WTC11 (cell line): Measurements from ENCODE around the gene THBS3. TPM values are rescaled to one million over a fixed set of nuclear protein-coding genes. Genes with fewer than 3 reads are reported as not detected.

Experiments used
- ATF3 ChIP-seq: sonication (generic); formaldehyde crosslinking; conservative IDR thresholded peaks from 2 replicates; pipeline ENCODE4 v1.8.1; 2022; ENCODE audit warnings: mild to moderate bottlenecking, missing genetic modification reagents
- CBFB ChIP-seq: sonication (generic); formaldehyde crosslinking; IDR thresholded peaks from 2 replicates; pipeline ENCODE4 v1.8.1; 2022; ENCODE audit warnings: mild to moderate bottlenecking, low read depth, missing genetic modification reagents
- E2F1 ChIP-seq: sonication (generic); formaldehyde crosslinking; IDR thresholded peaks from 2 replicates; pipeline ENCODE4 v1.8.0; 2022; ENCODE audit warnings: mild to moderate bottlenecking, missing genetic modification reagents
- E2F4 ChIP-seq: sonication (generic); formaldehyde crosslinking; IDR thresholded peaks from 2 replicates; pipeline ENCODE4 v1.8.1; 2022; ENCODE audit warnings: low read depth, mild to moderate bottlenecking, moderate library complexity, missing genetic modification reagents, borderline replicate concordance
- E2F5 ChIP-seq: sonication (generic); formaldehyde crosslinking; IDR thresholded peaks from 2 replicates; pipeline ENCODE4 v1.8.1; 2022; ENCODE audit warnings: mild to moderate bottlenecking, moderate library complexity, missing genetic modification reagents
- ELF4 ChIP-seq: sonication (generic); formaldehyde crosslinking; IDR thresholded peaks from 2 replicates; pipeline ENCODE4 v1.8.1; 2022; ENCODE audit warnings: low read depth, mild to moderate bottlenecking, moderate library complexity, missing genetic modification reagents
- ETV6 ChIP-seq: sonication (generic); formaldehyde crosslinking; IDR thresholded peaks from 2 replicates; pipeline ENCODE4 v1.8.1; 2022; ENCODE audit warnings: mild to moderate bottlenecking, missing genetic modification reagents
- FOXK1 ChIP-seq: sonication (generic); formaldehyde crosslinking; IDR thresholded peaks from 2 replicates; pipeline ENCODE4 v1.8.0; 2022; ENCODE audit warnings: mild to moderate bottlenecking, moderate library complexity, missing genetic modification reagents
- GABPB1 ChIP-seq: sonication (generic); formaldehyde crosslinking; IDR thresholded peaks from 2 replicates; pipeline ENCODE4 v1.8.1; 2023; ENCODE audit warnings: mild to moderate bottlenecking, missing genetic modification reagents
- GRHL2 ChIP-seq: fragments of 250-450 bp; sonication (Bioruptor Pico); IDR thresholded peaks from 2 replicates; pipeline ENCODE4 v1.8.0; 2022; ENCODE audit warnings: mild to moderate bottlenecking, moderate library complexity; ENCODE audit not compliant: insufficient replicate concordance, severe bottlenecking
- GTF2I ChIP-seq: fragments of 250-450 bp; sonication (Bioruptor Pico); conservative IDR thresholded peaks from 2 replicates; pipeline ENCODE4 v1.4.0; 2021; ENCODE audit warnings: mild to moderate bottlenecking
- IRF2 ChIP-seq: sonication (generic); formaldehyde crosslinking; IDR thresholded peaks from 2 replicates; pipeline ENCODE4 v1.8.0; 2022; ENCODE audit warnings: low read depth, missing genetic modification reagents, borderline replicate concordance
- MAX ChIP-seq: sonication (generic); formaldehyde crosslinking; IDR thresholded peaks from 2 replicates; pipeline ENCODE4 v1.8.0; 2022; ENCODE audit warnings: mild to moderate bottlenecking, missing genetic modification reagents
- MYBL2 ChIP-seq: sonication (generic); formaldehyde crosslinking; IDR thresholded peaks from 2 replicates; pipeline ENCODE4 v1.8.1; 2023; ENCODE audit warnings: mild to moderate bottlenecking, moderate library complexity, missing genetic modification reagents
- NR1H2 ChIP-seq: sonication (generic); formaldehyde crosslinking; IDR thresholded peaks from 2 replicates; pipeline ENCODE4 v1.9.0; 2021; ENCODE audit warnings: mild to moderate bottlenecking, moderate library complexity, missing genetic modification reagents
- PREB ChIP-seq: sonication (generic); formaldehyde crosslinking; IDR thresholded peaks from 2 replicates; pipeline ENCODE4 v1.8.1; 2022; ENCODE audit warnings: mild to moderate bottlenecking, missing genetic modification reagents, moderate library complexity, borderline replicate concordance
- RELA ChIP-seq: sonication (generic); formaldehyde crosslinking; IDR thresholded peaks from 2 replicates; pipeline ENCODE4 v1.8.1; 2022; ENCODE audit warnings: missing genetic modification reagents, mild to moderate bottlenecking, borderline replicate concordance
- SOX15 ChIP-seq: fragments of 250-450 bp; sonication (Bioruptor Pico); IDR thresholded peaks from 2 replicates; pipeline ENCODE4 v1.9.0; 2021; ENCODE audit warnings: mild to moderate bottlenecking
- SP1 ChIP-seq: sonication (generic); formaldehyde crosslinking; conservative IDR thresholded peaks from 2 replicates; pipeline ENCODE4 v1.8.1; 2022; ENCODE audit warnings: missing genetic modification reagents
- STAT6 ChIP-seq: sonication (generic); formaldehyde crosslinking; conservative IDR thresholded peaks from 2 replicates; pipeline ENCODE4 v1.8.1; 2023; ENCODE audit warnings: mild to moderate bottlenecking, low read depth, missing genetic modification reagents, moderate library complexity
- ZNF138 ChIP-seq: sonication (generic); formaldehyde crosslinking; conservative IDR thresholded peaks from 2 replicates; pipeline ENCODE4 v1.8.1; 2022; ENCODE audit warnings: mild to moderate bottlenecking, moderate library complexity, missing genetic modification reagents
- ZNF232 ChIP-seq: sonication (generic); formaldehyde crosslinking; IDR thresholded peaks from 2 replicates; pipeline ENCODE4 v1.8.0; 2022; ENCODE audit warnings: mild to moderate bottlenecking, missing genetic modification reagents
- total RNA-seq: library from RNA; stranded (reverse); gene quantifications from 3 replicates; pipeline ENCODE4 v1.2.3, GENCODE V29; 2021
- TF ChIP-seq, protein P1 (sequence below): sonication (generic); formaldehyde crosslinking; IDR thresholded peaks from 2 replicates; pipeline ENCODE4 v1.8.0; 2023; ENCODE audit warnings: missing genetic modification reagents, mild to moderate bottlenecking, borderline replicate concordance

Gene THBS3
- total RNA-seq, 1 experiment from 2014 or later = 5.3 TPM

- TF ChIP-seq FOXK1 (CRISPR knock-in tag) = peak; percentile 63
- TF ChIP-seq ETV6 (CRISPR knock-in tag) = peak; percentile 75; the same call in 1 of the 2 replicates
- no peak for TF ChIP-seq GTF2I (CRISPR knock-in tag)
- TF ChIP-seq GRHL2 (CRISPR knock-in tag) = no peak
- 0 out of 2 replicates have a peak, but pooled peaks have one; percentile 31 for TF ChIP-seq ZNF232
- peak; percentile 38; the same call in 1 of the 2 replicates for TF ChIP-seq GABPB1 (CRISPR knock-in tag)
- no peak for TF ChIP-seq ELF4
- no peak for TF ChIP-seq E2F4
- TF ChIP-seq PREB (CRISPR knock-in tag) = no peak
- 0 out of 2 replicates have a peak, but pooled peaks have one; percentile 16 for TF ChIP-seq CBFB (CRISPR knock-in tag)
- TF ChIP-seq E2F1 (CRISPR knock-in tag) = no peak
- no peak for TF ChIP-seq NR1H2
- TF ChIP-seq RELA = no peak
- no peak for TF ChIP-seq E2F5 (CRISPR knock-in tag)
- TF ChIP-seq MAX (CRISPR knock-in tag) = 0 out of 2 replicates have a peak, but pooled peaks have one; percentile 51
- TF ChIP-seq, protein P1, sequence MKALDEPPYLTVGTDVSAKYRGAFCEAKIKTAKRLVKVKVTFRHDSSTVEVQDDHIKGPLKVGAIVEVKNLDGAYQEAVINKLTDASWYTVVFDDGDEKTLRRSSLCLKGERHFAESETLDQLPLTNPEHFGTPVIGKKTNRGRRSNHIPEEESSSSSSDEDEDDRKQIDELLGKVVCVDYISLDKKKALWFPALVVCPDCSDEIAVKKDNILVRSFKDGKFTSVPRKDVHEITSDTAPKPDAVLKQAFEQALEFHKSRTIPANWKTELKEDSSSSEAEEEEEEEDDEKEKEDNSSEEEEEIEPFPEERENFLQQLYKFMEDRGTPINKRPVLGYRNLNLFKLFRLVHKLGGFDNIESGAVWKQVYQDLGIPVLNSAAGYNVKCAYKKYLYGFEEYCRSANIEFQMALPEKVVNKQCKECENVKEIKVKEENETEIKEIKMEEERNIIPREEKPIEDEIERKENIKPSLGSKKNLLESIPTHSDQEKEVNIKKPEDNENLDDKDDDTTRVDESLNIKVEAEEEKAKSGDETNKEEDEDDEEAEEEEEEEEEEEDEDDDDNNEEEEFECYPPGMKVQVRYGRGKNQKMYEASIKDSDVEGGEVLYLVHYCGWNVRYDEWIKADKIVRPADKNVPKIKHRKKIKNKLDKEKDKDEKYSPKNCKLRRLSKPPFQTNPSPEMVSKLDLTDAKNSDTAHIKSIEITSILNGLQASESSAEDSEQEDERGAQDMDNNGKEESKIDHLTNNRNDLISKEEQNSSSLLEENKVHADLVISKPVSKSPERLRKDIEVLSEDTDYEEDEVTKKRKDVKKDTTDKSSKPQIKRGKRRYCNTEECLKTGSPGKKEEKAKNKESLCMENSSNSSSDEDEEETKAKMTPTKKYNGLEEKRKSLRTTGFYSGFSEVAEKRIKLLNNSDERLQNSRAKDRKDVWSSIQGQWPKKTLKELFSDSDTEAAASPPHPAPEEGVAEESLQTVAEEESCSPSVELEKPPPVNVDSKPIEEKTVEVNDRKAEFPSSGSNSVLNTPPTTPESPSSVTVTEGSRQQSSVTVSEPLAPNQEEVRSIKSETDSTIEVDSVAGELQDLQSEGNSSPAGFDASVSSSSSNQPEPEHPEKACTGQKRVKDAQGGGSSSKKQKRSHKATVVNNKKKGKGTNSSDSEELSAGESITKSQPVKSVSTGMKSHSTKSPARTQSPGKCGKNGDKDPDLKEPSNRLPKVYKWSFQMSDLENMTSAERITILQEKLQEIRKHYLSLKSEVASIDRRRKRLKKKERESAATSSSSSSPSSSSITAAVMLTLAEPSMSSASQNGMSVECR = 0 out of 2 replicates have a peak, but pooled peaks have one; percentile 45
- TF ChIP-seq IRF2 (CRISPR knock-in tag) = no peak
- no peak for TF ChIP-seq ZNF138 (CRISPR knock-in tag)
- no peak for TF ChIP-seq ATF3
- no peak for TF ChIP-seq SP1 (CRISPR knock-in tag)
- no peak for TF ChIP-seq STAT6 (CRISPR knock-in tag)
- TF ChIP-seq SOX15 (CRISPR knock-in tag) = no peak
- no peak for TF ChIP-seq MYBL2 (CRISPR knock-in tag)
Observed at GRCh38 chr1:155172732-155173477, 34.8 kb downstream of the THBS3 start, which contains the start of gene KRTCAP2 (continued).
